Retinal pigment epithelial cell (primary cell): Measurements from ENCODE around the gene SCAI.

Experiments used
- DNase-seq: peaks from one replicate; pipeline ENCODE4 v3.0.0-alpha.2; 2010; ENCODE audit warnings: low read depth
- H3K4me3 ChIP-seq: 2 replicates; pipeline ENCODE4 v1.5.1; 2011; ENCODE audit warnings: mild to moderate bottlenecking, low read length, control low read depth, moderate library complexity
- CTCF ChIP-seq: conservative IDR thresholded peaks from 2 replicates; pipeline ENCODE4 v1.5.1; 2011; ENCODE audit warnings: low read depth, low read length, control low read depth, inconsistent platforms

SCAI gene

GRCh38 chr9:125161284-125161918 lies 18.1 kb upstream of the SCAI start:
- no peak for DNase-seq

GRCh38 chr9:125160750-125161149 lies 17.4 kb upstream of the SCAI start:
- H3K4me3 ChIP-seq = no peak overlapping the region
- no peak for DNase-seq
- no peak for TF ChIP-seq CTCF

More at GRCh38 chr9:125161284-125161918, 18.1 kb upstream of the SCAI start:
- H3K4me3 ChIP-seq = no peak overlapping the region
- no peak for TF ChIP-seq CTCF

- no peak for TF ChIP-seq CTCF
- H3K4me3 ChIP-seq = no peak overlapping the region
- DNase-seq = no peak
Measured at GRCh38 chr9:125156551-125156950, 13.2 kb upstream of the SCAI start.

DNA sequence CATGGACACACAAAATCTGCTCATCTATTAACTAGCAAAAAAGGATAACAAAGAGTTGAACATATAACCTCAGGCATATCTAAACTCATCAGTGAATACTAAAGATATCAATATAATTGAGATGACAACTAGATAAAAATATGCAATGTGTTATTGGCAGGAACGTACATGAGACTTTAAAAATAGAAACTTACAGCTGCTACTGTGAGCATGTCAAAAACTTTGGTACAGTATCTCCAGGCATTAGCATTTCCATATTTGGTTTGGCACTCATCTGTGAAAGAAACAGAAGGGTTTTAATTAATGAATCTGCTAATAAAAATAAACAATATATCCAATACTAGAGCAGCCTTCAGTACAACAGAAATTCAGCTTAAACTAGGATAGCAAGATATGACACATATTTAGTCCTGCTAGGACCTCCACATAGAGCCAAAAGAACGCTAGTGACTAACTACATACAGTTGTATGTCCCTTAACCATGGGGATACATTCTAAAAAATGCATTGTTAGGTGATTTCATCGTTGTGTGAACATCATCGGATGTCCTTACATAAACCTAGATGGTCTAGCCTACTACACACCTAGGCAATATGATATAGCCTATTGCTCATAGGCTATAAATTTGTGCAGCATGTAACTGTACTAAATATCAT lies 10.5 kb upstream of the SCAI start:
- no peak overlapping the region for H3K4me3 ChIP-seq
- no peak for DNase-seq
- no peak for TF ChIP-seq CTCF

GRCh38 chr9:125151730-125152129 lies 8.4 kb upstream of the SCAI start:
- no peak overlapping the region for H3K4me3 ChIP-seq
- no peak for DNase-seq
- no peak for TF ChIP-seq CTCF

- no peak for TF ChIP-seq CTCF
- no peak for DNase-seq
- no peak overlapping the region for H3K4me3 ChIP-seq
Measured at GRCh38 chr9:125150349-125151245, 7.3 kb upstream of the SCAI start.
